RWPE2 (cell line): ENCODE measurements around the gene BEX1.

Source experiments
- ATAC-seq: fragments of 200-7000 bp; cut with Tn5 transposase; 3 replicates; pipeline ENCODE4 v1.9.1; 2021; ENCODE audit warnings: low read depth
- DNase-seq: peaks from one replicate; pipeline ENCODE4 v3.0.0-alpha.2; 2020; ENCODE audit warnings: low spot score
- H3K27ac ChIP-seq: fragments of 450-650 bp; 2 replicates; pipeline ENCODE4 v1.5.1; 2017; ENCODE audit warnings: mild to moderate bottlenecking; ENCODE audit not compliant: poor library complexity, severe bottlenecking
- H3K27me3 ChIP-seq: fragments of 250-450 bp; sonication (Bioruptor Pico); 2 replicates; pipeline ENCODE4 v1.5.1; 2021; ENCODE audit warnings: mild to moderate bottlenecking, moderate library complexity; ENCODE audit not compliant: insufficient read depth, poor library complexity, severe bottlenecking
- H3K36me3 ChIP-seq: fragments of 250-450 bp; sonication (Bioruptor Pico); 2 replicates; pipeline ENCODE4 v1.5.1; 2020; ENCODE audit warnings: low read depth, mild to moderate bottlenecking, moderate library complexity
- H3K4me1 ChIP-seq: fragments of 250-450 bp; sonication (Bioruptor Pico); 2 replicates; pipeline ENCODE4 v1.5.1; 2021; ENCODE audit warnings: mild to moderate bottlenecking, moderate library complexity; ENCODE audit not compliant: insufficient read depth, poor library complexity, severe bottlenecking
- H3K4me3 ChIP-seq: fragments of 250-450 bp; sonication (Bioruptor Pico); 2 replicates; pipeline ENCODE4 v1.5.1; 2021; ENCODE audit warnings: mild to moderate bottlenecking, moderate library complexity; ENCODE audit not compliant: severe bottlenecking
- H3K9me3 ChIP-seq: fragments of 250-450 bp; sonication (Bioruptor Pico); 2 replicates; pipeline ENCODE4 v1.5.1; 2021; ENCODE audit warnings: mild to moderate bottlenecking, moderate library complexity; ENCODE audit not compliant: severe bottlenecking
- TF ChIP-seq, protein P1 (sequence below): fragments of 450-650 bp; IDR thresholded peaks from one replicate; pipeline ENCODE4 v1.5.1; 2017; ENCODE audit warnings: mild to moderate bottlenecking, moderate library complexity; ENCODE audit not compliant: poor library complexity, severe bottlenecking

BEX1 gene

DNA sequence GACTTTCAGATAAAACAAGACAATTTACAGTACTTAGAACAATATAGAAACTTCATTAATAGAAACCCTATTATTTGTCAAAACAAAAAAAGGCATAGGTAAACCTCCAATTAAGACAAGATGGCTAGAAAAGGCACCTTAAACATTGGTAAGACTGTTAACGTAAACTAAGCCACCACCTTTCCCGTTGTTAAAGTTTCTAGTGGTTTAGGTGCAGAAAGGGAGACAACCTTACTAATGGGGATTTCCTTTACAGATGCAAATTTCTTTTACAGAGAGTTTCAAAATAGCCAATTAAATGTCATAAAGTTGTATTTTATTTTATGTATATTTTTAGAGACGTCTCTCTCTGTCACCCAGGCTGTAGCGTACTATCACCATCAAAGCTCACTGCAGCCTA lies 36.5 kb upstream of the BEX1 start:
- no peaks in the 10 kb centered on the region for H3K4me1 ChIP-seq

DNA sequence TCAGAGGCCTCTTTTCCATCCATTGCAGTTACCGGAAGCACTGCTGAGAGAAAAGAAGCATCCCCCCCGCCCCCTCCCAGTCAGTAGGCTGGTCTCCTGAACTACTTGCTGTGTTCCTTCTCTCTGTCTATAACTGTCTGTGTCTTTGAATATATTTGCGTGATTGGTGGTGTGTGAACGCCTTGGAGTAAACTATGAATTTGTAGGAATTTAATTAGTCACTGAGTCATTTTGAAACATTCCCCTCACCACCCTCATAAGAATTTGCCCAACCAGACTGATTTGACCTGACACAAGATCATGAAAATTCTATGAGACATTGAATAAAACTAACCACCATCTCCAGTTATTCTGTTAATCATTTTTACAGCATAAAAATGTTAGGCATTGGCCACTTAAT lies 35.7 kb upstream of the BEX1 start:
- Histone ChIP-seq H3K27me3 (no peaks in the 10 kb centered on the region), H3K27ac (no peak overlapping the region), H3K9me3 (no peaks in the 10 kb centered on the region), H3K36me3 (no peaks in the 10 kb centered on the region), H3K4me3 (no peak overlapping the region), H3K4me1 (no peaks in the 10 kb centered on the region)
- TF ChIP-seq, protein P1, sequence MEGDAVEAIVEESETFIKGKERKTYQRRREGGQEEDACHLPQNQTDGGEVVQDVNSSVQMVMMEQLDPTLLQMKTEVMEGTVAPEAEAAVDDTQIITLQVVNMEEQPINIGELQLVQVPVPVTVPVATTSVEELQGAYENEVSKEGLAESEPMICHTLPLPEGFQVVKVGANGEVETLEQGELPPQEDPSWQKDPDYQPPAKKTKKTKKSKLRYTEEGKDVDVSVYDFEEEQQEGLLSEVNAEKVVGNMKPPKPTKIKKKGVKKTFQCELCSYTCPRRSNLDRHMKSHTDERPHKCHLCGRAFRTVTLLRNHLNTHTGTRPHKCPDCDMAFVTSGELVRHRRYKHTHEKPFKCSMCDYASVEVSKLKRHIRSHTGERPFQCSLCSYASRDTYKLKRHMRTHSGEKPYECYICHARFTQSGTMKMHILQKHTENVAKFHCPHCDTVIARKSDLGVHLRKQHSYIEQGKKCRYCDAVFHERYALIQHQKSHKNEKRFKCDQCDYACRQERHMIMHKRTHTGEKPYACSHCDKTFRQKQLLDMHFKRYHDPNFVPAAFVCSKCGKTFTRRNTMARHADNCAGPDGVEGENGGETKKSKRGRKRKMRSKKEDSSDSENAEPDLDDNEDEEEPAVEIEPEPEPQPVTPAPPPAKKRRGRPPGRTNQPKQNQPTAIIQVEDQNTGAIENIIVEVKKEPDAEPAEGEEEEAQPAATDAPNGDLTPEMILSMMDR: no peak
- DNase-seq (no peak), ATAC-seq (no peak)

More for the DNA sequence above, 36.5 kb upstream of the BEX1 start:
- H3K4me3 ChIP-seq: no peak overlapping the region
- H3K9me3 ChIP-seq: no peaks in the 10 kb centered on the region
- no peaks in the 10 kb centered on the region for H3K36me3 ChIP-seq
- no peak overlapping the region for H3K27ac ChIP-seq
- TF ChIP-seq, protein P1: no peak
- H3K27me3 ChIP-seq: no peaks in the 10 kb centered on the region
- DNase-seq (no peak), ATAC-seq (no peak)

DNA sequence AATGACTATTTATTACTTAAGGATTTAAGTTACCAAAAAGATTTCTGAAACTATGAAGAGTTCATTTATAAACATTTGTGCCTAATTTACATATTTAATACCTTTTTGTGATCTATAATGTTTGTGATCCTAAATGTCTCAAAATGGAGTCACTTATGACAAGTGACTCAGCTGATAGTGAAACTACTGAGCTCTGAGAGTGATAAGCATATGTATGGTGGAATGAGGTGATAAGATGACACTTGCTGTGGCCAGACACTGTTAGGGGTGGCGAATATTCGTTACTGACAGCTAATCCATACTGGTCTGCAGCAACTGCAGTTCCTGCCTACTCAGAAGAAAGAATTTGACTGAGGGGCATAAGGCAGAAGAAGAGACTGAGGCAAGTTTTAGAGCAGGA lies 34.5 kb upstream of the BEX1 start:
- H3K36me3 ChIP-seq: no peaks in the 10 kb centered on the region
- no peaks in the 10 kb centered on the region for H3K9me3 ChIP-seq
- no peak for ATAC-seq
- no peaks in the 10 kb centered on the region for H3K4me1 ChIP-seq
- no peak overlapping the region for H3K4me3 ChIP-seq
- no peak overlapping the region for H3K27ac ChIP-seq
- no peak for DNase-seq
- TF ChIP-seq, protein P1: no peak
- H3K27me3 ChIP-seq: no peaks in the 10 kb centered on the region

DNA sequence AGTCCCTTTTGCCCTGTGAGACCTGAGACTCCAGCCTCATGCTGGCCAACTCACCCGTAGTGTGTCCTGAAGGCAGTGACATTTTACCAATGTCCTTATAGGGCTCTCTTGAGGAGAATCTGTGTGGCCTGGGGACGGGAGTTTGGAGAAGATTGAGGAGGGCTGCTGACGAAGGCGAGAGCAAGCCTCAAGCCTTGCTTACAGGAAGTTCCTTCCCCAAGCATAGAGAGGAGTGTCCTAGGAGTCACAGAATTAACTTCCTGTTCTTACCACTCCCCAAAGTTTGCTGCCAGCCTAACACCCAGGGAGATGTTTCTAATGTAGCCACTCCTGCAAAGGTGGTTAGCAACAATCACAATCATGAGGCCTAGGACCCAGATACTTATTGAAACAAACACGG lies 29.0 kb upstream of the BEX1 start, which contains the start of gene NXF3:
Gene NXF3, minus strand, starts transcription at position 202 of the 400 bp plus-strand sequence. Its CDS starts 120 bp downstream, at position 82.
- H3K9me3 ChIP-seq: no peaks in the 10 kb centered on the region
- TF ChIP-seq, protein P1: no peak
- no peaks in the 10 kb centered on the region for H3K36me3 ChIP-seq
- H3K4me1 ChIP-seq: no peaks in the 10 kb centered on the region
- ATAC-seq (no peak), DNase-seq (no peak)
- H3K4me3 ChIP-seq: no peak within 1 kb of the TSS
- H3K27me3 ChIP-seq: no peaks in the 10 kb centered on the region
- H3K27ac ChIP-seq: no peak within 1 kb of the TSS

DNA sequence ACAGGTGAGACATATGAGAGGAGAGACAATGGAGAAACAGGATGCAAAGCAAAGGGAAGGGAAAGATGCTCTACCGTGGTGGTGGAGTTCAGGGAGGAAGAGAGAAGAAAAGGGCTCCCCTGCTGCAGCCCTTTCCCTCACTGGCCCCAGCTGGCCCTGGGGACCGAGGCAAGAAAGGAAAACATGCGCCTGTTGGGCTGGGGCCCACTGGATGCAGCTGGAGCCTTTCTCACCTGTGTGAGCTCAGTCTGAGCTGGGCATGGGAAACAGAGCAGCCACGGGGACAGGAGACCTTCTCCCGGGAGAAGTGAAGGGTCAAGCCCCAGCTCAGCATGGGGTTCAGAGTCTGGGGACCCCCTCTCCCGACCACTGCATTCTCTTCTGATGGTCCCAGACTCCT lies 17.1 kb upstream of the BEX1 start:
- H3K27ac ChIP-seq: no peak overlapping the region
- no peaks in the 10 kb centered on the region for H3K36me3 ChIP-seq
- H3K9me3 ChIP-seq: no peaks in the 10 kb centered on the region
- no peak overlapping the region for H3K4me3 ChIP-seq
- DNase-seq (no peak), ATAC-seq (no peak)
- H3K27me3 ChIP-seq: no peaks in the 10 kb centered on the region
- H3K4me1 ChIP-seq: no peaks in the 10 kb centered on the region
- TF ChIP-seq, protein P1: no peak
